Mucosa of descending colon (tissue), 3 donors: Measurements from ENCODE around the gene CCDC152. TPM values are rescaled to one million over a fixed set of nuclear protein-coding genes. Genes with fewer than 3 reads are reported as not detected.

Experiments used
- ATAC-seq: fragments of 200-7000 bp; cut with Tn5 transposase; one replicate; pipeline ENCODE4 v1.9.1; 2020; ENCODE audit warnings: mild to moderate bottlenecking, moderate library complexity
- DNase-seq, 3 donors: peaks; one replicate each; pipeline ENCODE4 v3.0.0-alpha.2; 2020
- H3K36me3 ChIP-seq: fragments of 200-600 bp; one replicate; pipeline ENCODE4 v1.8.0; 2021; ENCODE audit warnings: low read depth, mild to moderate bottlenecking
- H3K4me1 ChIP-seq: fragments of 200-600 bp; one replicate; pipeline ENCODE4 v1.8.0; 2021; ENCODE audit warnings: low read depth, mild to moderate bottlenecking
- H3K4me3 ChIP-seq: fragments of 200-600 bp; one replicate; pipeline ENCODE4 v1.8.0; 2021; ENCODE audit warnings: mild to moderate bottlenecking
- H3K9me3 ChIP-seq: fragments of 200-600 bp; one replicate; pipeline ENCODE4 v1.8.0; 2021; ENCODE audit warnings: mild to moderate bottlenecking
- intact Hi-C, 2 donors: fragments of 100-400 bp; cut with DNase I in 1 of 2; cut with micrococcal nuclease in 1 of 2; formaldehyde crosslinking; loops; one replicate each; pipeline versions ENCODE4 v1.11.0 to v1.11.1; 2022; cut with DNase I, micrococcal nuclease
- total RNA-seq, 3 donors: library from RNA; stranded (reverse); fragmentation: NEBNext Ultra II Directional in 2 of 3; extraction: Animal tissue kit (Norgen Biotek cat#: 25700) in 2 of 3; gene quantifications; one replicate each; pipeline versions ENCODE4 v1.2.1 to v1.2.4, GENCODE V29; 2021 to 2023
- TF ChIP-seq, protein P1 (sequence below): fragments of 200-600 bp; IDR thresholded peaks from one replicate; pipeline ENCODE4 v1.8.0; 2022; ENCODE audit warnings: antibody characterized with exemption, mild to moderate bottlenecking
- donor health status: DM: no; HTN: no; CAD: no; lungs with moderate emphysema.
- donor health status: DM: no; HTN: no; CAD: no.
- donor health status: DM: no; HTN: yes; CAD: no.

Gene CCDC152
- total RNA-seq, 3 donors from 2014 or later: 0.12 to 0.94 (median 0.47) TPM

DNA sequence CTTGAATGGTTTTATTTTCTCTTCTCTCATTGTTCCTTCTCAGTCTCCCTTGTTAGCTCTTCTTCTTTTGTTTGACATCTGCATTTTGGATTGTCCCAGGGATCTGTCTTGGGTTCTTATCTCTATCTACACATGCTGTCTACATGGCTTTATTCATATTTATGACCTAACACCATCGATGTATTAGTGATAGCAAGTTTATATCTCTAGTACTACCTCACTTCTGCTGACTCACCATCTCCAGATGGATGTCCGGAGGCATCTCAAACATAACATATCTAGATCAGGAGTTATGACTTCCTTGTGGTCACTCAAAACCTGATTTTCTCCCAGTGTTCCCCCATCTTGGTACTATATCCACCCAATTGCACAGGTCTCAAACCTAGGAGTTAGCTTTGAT is 74.3 kb downstream of the CCDC152 start:
- H3K4me1 ChIP-seq: no peaks in the 10 kb centered on the region
- intact Hi-C loops: no loop called here
- ATAC-seq (no peak), DNase-seq (no peak)
- no peak overlapping the region for H3K4me3 ChIP-seq
- H3K36me3 ChIP-seq: no peaks in the 10 kb centered on the region
- TF ChIP-seq, protein P1, sequence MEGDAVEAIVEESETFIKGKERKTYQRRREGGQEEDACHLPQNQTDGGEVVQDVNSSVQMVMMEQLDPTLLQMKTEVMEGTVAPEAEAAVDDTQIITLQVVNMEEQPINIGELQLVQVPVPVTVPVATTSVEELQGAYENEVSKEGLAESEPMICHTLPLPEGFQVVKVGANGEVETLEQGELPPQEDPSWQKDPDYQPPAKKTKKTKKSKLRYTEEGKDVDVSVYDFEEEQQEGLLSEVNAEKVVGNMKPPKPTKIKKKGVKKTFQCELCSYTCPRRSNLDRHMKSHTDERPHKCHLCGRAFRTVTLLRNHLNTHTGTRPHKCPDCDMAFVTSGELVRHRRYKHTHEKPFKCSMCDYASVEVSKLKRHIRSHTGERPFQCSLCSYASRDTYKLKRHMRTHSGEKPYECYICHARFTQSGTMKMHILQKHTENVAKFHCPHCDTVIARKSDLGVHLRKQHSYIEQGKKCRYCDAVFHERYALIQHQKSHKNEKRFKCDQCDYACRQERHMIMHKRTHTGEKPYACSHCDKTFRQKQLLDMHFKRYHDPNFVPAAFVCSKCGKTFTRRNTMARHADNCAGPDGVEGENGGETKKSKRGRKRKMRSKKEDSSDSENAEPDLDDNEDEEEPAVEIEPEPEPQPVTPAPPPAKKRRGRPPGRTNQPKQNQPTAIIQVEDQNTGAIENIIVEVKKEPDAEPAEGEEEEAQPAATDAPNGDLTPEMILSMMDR: no peak
- no peaks in the 10 kb centered on the region for H3K9me3 ChIP-seq

DNA sequence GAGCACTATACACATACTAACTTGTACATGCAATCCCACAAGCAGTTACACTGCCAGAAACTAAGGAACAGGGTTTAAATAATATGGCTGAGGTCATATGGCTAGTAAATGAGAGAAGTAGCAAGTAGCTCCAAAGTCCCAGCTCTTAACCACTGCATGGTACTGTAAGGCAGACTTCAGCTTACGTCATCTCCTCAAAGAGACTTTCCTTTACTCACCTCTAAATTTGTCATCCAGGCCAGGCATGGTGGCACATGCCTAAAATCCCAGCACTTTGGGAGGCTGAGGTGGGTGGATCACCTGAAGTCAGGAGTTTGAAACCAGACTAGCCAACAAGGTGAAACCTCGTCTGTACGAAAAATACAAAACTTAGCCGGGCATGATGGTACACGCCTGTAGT is 75.4 kb downstream of the CCDC152 start:
- ATAC-seq (no peak), DNase-seq (no peak)
- Histone ChIP-seq H3K36me3 (no peaks in the 10 kb centered on the region), H3K4me3 (no peak overlapping the region), H3K9me3 (no peaks in the 10 kb centered on the region), H3K4me1 (no peaks in the 10 kb centered on the region)
- intact Hi-C loops: no loop called here
- TF ChIP-seq, protein P1: no peak

DNA sequence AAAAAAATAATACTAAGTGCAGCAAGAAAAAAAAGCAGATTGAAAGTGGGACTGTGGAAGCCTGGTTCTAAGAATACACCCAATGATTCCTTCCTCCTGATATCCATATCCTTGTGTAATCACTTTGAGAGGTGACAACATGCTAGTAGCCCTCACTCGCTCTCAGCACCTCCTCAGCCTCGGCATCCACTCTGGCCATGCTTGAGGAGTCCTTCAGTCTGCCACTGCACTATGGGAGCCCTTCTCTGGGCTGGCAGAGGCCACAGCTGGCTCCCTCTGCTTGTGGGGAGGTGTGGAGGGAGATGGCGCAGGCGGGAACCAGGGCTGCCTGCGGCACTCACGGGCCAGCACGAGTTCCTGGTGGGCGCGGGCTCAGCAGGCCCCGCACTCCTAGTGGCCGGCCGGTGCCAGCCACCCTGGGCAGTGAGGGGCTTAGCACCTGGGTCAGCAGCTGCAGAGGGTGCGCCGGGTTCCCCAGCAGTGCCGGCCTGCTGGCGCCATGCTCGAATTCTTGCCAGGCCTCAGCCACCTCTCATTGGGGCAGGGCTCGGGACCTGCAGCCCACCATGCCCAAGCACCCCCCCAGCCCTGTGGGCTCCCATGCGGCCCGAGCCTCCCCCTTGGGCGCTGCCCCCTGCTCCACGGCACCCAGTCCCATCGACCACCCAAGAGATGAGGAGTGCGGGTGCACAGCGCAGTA is 79.6 kb downstream of the CCDC152 start:
- Histone ChIP-seq H3K9me3 (no peaks in the 10 kb centered on the region), H3K4me1 (no peaks in the 10 kb centered on the region), H3K36me3 (no peaks in the 10 kb centered on the region), H3K4me3 (no peak overlapping the region)
- ATAC-seq (no peak), DNase-seq (no peak)
- TF ChIP-seq, protein P1: no peak
- intact Hi-C loops: no loop called here

DNA sequence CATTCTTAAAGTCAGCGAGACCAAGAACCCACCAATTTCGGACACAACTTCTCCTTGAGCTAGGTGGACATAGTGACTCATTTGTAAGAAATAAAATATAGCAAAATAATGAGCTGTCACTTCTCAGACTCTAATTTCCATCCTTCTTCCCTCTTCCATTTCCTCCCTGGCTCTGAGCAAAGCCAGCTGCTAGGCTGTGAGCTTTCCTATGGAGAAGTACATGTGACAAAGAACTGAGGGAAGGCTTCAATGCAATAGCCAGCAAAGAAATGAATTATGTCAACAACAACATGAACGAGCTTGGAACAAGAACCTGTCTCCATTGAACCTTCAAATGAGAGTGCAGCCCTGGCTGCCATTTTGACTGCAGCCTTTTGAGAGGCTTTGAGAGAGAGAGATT is 81.0 kb downstream of the CCDC152 start:
- ATAC-seq: no peak
- no peaks in the 10 kb centered on the region for H3K4me1 ChIP-seq
- no peak overlapping the region for H3K4me3 ChIP-seq
- TF ChIP-seq, protein P1: no peak
- intact Hi-C loops: no loop called here
- DNase-seq: no peak
- H3K36me3 ChIP-seq: no peaks in the 10 kb centered on the region
- no peaks in the 10 kb centered on the region for H3K9me3 ChIP-seq

DNA sequence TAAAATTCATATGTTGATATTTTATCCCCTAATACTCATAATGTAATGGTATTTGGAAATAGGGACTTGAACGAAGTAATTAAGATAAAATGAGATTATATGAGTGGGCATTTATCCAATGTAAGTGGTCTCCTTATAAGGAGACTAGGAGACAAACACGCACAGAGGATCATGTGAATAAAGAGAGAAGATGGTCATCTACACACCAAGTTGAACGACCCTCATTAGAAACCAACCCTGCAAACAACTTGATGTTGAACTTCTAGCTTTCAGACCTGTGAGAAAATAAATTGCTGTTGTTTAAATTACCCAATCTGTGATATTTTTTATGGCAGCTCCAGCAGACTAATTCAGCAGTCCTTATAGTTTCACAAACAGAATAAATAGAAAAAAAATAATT is 82.6 kb downstream of the CCDC152 start:
- Histone ChIP-seq H3K4me3 (no peak overlapping the region), H3K4me1 (no peaks in the 10 kb centered on the region), H3K9me3 (no peaks in the 10 kb centered on the region), H3K36me3 (no peaks in the 10 kb centered on the region)
- intact Hi-C loops: no loop called here
- no peak for ATAC-seq
- TF ChIP-seq, protein P1: no peak
- DNase-seq: no peak

DNA sequence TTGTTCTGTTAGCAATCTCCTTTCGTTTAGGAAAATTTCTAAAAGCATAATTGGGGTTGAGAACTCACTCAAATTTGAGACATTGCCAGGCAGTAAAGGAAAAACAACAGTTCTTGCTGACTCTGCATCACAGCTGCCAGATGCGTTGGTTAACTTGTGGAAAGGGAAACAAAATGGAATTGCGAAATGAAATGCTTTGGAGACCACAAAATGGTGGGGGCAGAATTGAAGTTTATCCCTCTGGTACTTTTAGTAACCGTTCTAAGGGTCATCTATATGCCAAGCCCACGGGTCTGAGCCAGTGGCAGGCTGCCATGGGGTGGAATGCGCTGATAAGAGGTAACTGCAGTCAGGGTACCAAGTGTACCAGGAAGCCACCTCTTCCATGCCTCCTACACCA is 83.7 kb downstream of the CCDC152 start:
- TF ChIP-seq, protein P1: no peak
- Histone ChIP-seq H3K36me3 (no peaks in the 10 kb centered on the region), H3K4me1 (no peaks in the 10 kb centered on the region), H3K4me3 (no peak overlapping the region), H3K9me3 (no peaks in the 10 kb centered on the region)
- intact Hi-C loops: no loop called here
- ATAC-seq (peak; percentile 39), DNase-seq (peak in 1 of 3 donors; percentile 36)
